ENCODE results near the gene AKR7A3.
A peak's percentile ranks its signal among the peaks of the same experiment; 100 is the strongest.
"Not testable (repeated sequence)": the region's sequence is repeated elsewhere in the genome, so short reads cannot be mapped to it uniquely, and the experiment has no call there.

AKR7A3 gene

DNA sequence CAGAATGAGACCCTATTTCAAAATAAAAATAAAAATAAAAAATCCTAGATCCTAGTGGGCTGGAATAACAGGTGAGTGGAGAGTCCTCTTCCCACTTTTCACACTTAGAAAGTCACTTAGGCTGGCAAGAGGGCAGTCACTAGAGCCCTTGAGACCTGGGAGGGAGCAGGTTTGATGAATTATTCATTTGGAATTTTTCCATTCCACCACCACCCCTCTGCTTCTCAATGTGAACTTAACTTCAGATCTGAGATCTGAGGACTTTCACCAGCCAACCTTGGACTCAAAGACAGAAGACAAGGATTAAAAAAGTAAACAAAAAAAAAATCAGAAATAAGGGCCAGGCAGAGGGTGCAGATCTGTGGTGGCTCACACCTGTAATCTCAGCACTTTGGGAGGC, 16.5 kb downstream of the AKR7A3 start:
- DNase-seq (ENCODE audit: low read depth) = no peak
- TF ChIP-seq, protein P1, sequence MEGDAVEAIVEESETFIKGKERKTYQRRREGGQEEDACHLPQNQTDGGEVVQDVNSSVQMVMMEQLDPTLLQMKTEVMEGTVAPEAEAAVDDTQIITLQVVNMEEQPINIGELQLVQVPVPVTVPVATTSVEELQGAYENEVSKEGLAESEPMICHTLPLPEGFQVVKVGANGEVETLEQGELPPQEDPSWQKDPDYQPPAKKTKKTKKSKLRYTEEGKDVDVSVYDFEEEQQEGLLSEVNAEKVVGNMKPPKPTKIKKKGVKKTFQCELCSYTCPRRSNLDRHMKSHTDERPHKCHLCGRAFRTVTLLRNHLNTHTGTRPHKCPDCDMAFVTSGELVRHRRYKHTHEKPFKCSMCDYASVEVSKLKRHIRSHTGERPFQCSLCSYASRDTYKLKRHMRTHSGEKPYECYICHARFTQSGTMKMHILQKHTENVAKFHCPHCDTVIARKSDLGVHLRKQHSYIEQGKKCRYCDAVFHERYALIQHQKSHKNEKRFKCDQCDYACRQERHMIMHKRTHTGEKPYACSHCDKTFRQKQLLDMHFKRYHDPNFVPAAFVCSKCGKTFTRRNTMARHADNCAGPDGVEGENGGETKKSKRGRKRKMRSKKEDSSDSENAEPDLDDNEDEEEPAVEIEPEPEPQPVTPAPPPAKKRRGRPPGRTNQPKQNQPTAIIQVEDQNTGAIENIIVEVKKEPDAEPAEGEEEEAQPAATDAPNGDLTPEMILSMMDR (conservative IDR thresholded peaks at IDR 0.05; ENCODE audit: low read depth, low read length) = no peak
- H3K4me3 ChIP-seq (ENCODE audit: low read depth, low read length) = no peak overlapping the region

DNA sequence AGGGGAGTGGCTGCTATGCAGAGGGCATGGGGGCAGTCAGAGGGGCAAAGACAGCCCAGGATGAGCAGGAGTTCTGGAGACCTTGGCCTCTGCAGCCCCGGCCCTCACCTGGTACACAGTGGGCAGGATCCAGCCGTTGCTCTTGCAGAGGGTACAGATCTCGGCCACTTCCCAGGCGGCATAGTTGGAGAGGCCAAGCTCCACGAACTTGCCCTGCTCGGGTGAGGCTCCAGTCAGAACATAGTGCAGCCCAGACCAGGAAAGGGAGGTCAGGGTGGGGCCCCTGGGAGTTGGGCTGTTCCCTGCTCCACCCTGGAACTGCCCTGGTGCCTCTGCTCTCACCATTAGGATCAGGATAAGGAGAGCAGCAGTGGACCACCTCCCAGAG, 18.2 kb downstream of the AKR7A3 start:
- DNase-seq (ENCODE audit: low read depth); H3K4me3 ChIP-seq (ENCODE audit: low read depth, low read length): not testable (repeated sequence)

- DNase-seq (ENCODE audit: low read depth); H3K4me3 ChIP-seq (ENCODE audit: low read depth, low read length): not testable (repeated sequence)
Observed at GRCh38 chr1:19269427-19270342, 18.9 kb downstream of the AKR7A3 start.

GRCh38 chr1:19268445-19268844, 20.1 kb downstream of the AKR7A3 start:
- TF ChIP-seq, protein P1 (conservative IDR thresholded peaks at IDR 0.05; ENCODE audit: low read depth, low read length) = no peak
- no peak for DNase-seq (ENCODE audit: low read depth)
- no peak overlapping the region for H3K4me3 ChIP-seq (ENCODE audit: low read depth, low read length)

- H3K4me3 ChIP-seq (ENCODE audit: low read depth, low read length) = no peak overlapping the region
- TF ChIP-seq, protein P1 (conservative IDR thresholded peaks at IDR 0.05; ENCODE audit: low read depth, low read length) = no peak
- no peak for DNase-seq (ENCODE audit: low read depth)
Observed at GRCh38 chr1:19262744-19263143, 25.8 kb downstream of the AKR7A3 start.

GRCh38 chr1:19262047-19262446, 26.5 kb downstream of the AKR7A3 start:
- TF ChIP-seq, protein P1 (conservative IDR thresholded peaks at IDR 0.05; ENCODE audit: low read depth, low read length) = no peak
- no peak overlapping the region for H3K4me3 ChIP-seq (ENCODE audit: low read depth, low read length)
- DNase-seq (ENCODE audit: low read depth) = no peak

DNA sequence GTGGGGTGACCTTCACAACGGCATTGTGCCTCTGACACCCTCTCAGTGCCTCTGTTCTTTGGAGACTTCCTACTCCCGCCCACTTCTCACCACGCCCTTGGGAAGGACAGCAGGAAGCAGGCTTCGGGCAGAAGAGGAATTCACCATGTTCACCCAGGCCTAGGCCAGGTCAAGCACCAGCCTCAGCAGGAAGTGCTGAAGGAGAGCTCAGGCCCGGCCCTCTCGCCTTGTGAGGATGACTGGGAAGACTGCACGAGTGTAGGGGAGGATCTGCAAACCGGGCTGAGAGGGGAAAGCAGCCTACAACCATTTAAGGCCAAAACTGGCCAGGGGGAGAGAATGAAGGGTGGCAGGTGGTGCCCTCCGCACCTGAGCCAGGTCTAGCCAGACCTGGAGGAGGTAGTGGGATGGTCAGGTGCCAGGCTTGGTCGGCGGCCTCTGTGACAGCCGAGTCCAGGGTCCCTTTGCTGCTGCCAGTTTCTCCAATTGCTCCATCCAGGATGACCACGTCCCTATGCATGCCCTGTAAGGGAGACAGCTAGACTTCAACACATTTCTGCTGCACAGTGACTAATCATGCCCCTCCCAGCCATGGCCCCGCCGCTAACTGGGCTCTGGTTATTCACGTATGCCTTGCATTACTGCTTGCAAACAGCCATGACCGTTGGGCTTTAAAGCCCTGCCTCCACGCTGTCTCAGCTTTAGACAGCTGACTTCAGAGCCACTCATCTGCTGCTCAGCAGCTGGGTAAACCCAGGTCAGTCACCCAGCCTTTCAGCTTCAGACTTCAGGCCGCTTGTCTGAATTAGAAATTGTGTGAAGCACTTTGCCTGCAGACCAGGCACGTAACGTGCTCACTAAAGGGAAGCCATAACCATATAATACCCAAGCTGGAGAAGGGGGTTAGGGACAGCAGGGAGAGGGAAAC, 28.1 kb downstream of the AKR7A3 start:
- DNase-seq (ENCODE audit: low read depth) = peak; percentile 72
- TF ChIP-seq, protein P1 (conservative IDR thresholded peaks at IDR 0.05; ENCODE audit: low read depth, low read length) = no peak
- H3K4me3 ChIP-seq (ENCODE audit: low read depth, low read length) = no peak overlapping the region

Measured in choroid plexus epithelial cell (primary cell).